Measurements from ENCODE around the gene SEC16A.

SEC16A gene

GRCh38 chr9:136482793-136483588, at the start of gene SEC16A:
TSS of gene SEC16A (minus strand) at chr9:136483040. CDS start at chr9:136477615, 5,425 bp downstream.
- peak; percentile 98 for DNase-seq

GRCh38 chr9:136531904-136532798, 49.3 kb upstream of the SEC16A start:
- no peak for DNase-seq

- DNase-seq: no peak
Observed at GRCh38 chr9:136531186-136531903, 48.5 kb upstream of the SEC16A start.

- DNase-seq: no peak
Observed at GRCh38 chr9:136530461-136531089, 47.7 kb upstream of the SEC16A start.

GRCh38 chr9:136529516-136530460, 46.9 kb upstream of the SEC16A start:
- no peak for DNase-seq

GRCh38 chr9:136528716-136529341, 46.0 kb upstream of the SEC16A start:
- DNase-seq: no peak

- DNase-seq: peak; percentile 71
Observed at GRCh38 chr9:136527721-136528710, 45.2 kb upstream of the SEC16A start.

GRCh38 chr9:136527131-136527530, 44.3 kb upstream of the SEC16A start:
- DNase-seq: no peak

GRCh38 chr9:136526625-136527066, 43.8 kb upstream of the SEC16A start:
- DNase-seq: peak; percentile 70

- no peak for DNase-seq
Observed at GRCh38 chr9:136525841-136526499, 43.1 kb upstream of the SEC16A start.

- DNase-seq: no peak
Observed at GRCh38 chr9:136525207-136525606, 42.4 kb upstream of the SEC16A start.

- no peak for DNase-seq
Observed at GRCh38 chr9:136522314-136523237, 39.7 kb upstream of the SEC16A start.

GRCh38 chr9:136521537-136521936, 38.7 kb upstream of the SEC16A start:
- no peak for DNase-seq

GRCh38 chr9:136520053-136520540, 37.3 kb upstream of the SEC16A start:
- no peak for DNase-seq

- no peak for DNase-seq
Observed at GRCh38 chr9:136519263-136520052, 36.6 kb upstream of the SEC16A start.

- DNase-seq: no peak
Observed at GRCh38 chr9:136518623-136519022, 35.8 kb upstream of the SEC16A start.

GRCh38 chr9:136517950-136518349, 35.1 kb upstream of the SEC16A start:
- DNase-seq: no peak
